ENCODE data around the gene CRY1. TPM values are rescaled to one million over a fixed set of nuclear protein-coding genes. Genes with fewer than 3 reads are reported as not detected.

Gene CRY1
- polyA plus RNA-seq (5.2 to 10.0 TPM (median 7.3 TPM) in 3 replicates), polyA minus RNA-seq (2.3 to 5.5 TPM (median 3.1 TPM) in 3 replicates)
- polyA plus RNA-seq (2011; ENCODE audit: low read depth), result 5.6 TPM
- 3.4 and 6.4 TPM in 2 replicates for polyA plus RNA-seq (2011; cell fraction: cytosol; rRNA removed)
- polyA plus RNA-seq (2011; cell fraction: nucleus; rRNA removed), result 7.1 and 15.3 TPM in 2 replicates
- polyA plus RNA-seq (2012; ENCODE audit: low replicate concordance), result 7.2 and 7.9 TPM in 2 replicates
- 10.2 TPM for polyA minus RNA-seq (2011; cell fraction: cytosol; rRNA and poly(A)+ RNA removed)
- polyA minus RNA-seq (2011; cell fraction: nucleus; rRNA and poly(A)+ RNA removed), result 7.9 and 8.1 TPM in 2 replicates

DNA sequence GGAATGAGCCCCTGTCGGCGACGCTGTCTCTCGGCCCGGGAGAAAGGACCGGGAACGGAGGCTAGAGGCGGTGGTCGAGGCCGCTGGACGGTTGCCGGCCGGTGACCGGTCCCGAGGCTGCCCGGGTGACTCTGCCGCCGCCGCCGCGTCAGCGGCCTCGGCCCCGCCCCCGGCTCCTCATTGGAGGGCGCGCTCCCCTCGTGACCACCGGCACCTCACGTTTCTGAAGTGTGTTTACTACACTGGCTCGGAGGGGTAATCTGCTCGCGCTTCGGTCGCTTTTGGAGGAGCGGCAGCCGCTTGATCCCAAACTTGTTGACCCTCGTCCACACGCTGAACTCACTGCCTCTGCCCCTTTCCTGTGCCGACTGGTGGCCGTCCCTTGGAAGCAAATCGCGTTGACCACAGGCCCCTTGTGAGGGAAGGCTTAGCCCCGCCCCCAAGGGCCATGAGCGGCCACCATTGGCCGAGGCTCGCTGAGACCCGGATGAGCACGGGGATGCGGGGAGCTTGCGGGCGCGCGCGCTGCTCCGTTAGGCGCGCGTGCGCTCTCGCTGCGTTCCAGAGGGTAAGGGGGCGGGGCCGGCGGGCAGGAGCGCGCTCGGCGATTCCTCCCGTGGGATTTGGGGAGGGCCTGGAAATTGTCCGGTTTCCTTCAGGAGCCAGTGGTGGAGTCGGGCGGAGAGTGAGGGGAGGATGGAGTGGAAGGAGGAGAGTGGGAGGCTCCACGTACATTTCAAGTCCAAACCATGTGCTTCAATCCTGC is at the start of gene CRY1:
Gene CRY1 (minus strand): TSS at position 133 of the 766 bp plus-strand sequence. CDS start 588 bp downstream, outside the sequence.
- peak; percentile 41 for FAIRE-seq
- TF ChIP-seq, protein P1, sequence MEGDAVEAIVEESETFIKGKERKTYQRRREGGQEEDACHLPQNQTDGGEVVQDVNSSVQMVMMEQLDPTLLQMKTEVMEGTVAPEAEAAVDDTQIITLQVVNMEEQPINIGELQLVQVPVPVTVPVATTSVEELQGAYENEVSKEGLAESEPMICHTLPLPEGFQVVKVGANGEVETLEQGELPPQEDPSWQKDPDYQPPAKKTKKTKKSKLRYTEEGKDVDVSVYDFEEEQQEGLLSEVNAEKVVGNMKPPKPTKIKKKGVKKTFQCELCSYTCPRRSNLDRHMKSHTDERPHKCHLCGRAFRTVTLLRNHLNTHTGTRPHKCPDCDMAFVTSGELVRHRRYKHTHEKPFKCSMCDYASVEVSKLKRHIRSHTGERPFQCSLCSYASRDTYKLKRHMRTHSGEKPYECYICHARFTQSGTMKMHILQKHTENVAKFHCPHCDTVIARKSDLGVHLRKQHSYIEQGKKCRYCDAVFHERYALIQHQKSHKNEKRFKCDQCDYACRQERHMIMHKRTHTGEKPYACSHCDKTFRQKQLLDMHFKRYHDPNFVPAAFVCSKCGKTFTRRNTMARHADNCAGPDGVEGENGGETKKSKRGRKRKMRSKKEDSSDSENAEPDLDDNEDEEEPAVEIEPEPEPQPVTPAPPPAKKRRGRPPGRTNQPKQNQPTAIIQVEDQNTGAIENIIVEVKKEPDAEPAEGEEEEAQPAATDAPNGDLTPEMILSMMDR (optimal IDR thresholded peaks at IDR 0.05 in 1 of 3, IDR thresholded peaks at IDR 0.05 in 1 of 3, conservative IDR thresholded peaks at IDR 0.05 in 1 of 3; ENCODE audit: extremely low read depth in 1 of 3, insufficient read depth in 2 of 3, low read length in 3 of 3), result no peak
- TF ChIP-seq EZH2 (IDR thresholded peaks at IDR 0.05; ENCODE audit: low read length), result no peak

DNA sequence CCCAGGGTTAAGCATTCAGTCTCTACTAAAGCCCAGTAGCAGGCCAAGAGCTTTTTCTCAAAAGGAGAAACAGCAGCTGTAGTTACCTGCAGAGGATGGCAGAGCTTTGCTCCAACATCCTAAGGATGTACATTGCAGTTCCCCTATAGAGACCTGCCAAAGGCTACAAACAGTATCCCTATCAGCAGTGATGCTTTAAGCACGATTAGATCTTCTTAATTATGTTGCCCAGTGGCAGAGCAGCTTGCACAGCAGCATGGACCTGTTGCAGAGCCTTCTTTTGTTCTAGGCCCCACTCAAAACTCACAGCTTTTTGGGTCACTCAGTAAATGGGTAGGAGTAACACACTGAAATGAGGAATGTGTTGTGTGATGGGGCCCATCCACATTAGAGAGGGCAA is 46.4 kb upstream of the CRY1 start:
- TF ChIP-seq, protein P1 (optimal IDR thresholded peaks at IDR 0.05 in 1 of 3, IDR thresholded peaks at IDR 0.05 in 1 of 3, conservative IDR thresholded peaks at IDR 0.05 in 1 of 3; ENCODE audit: extremely low read depth in 1 of 3, insufficient read depth in 2 of 3, low read length in 3 of 3), result no peak
- no peak for TF ChIP-seq EZH2 (IDR thresholded peaks at IDR 0.05; ENCODE audit: low read length)
- DNase-seq (ENCODE audit: low read depth, low spot score) (no peak), FAIRE-seq (no peak)
- H3K27ac ChIP-seq (ENCODE audit: control insufficient read depth, insufficient read depth, low read length), result no peak overlapping the region
- no peak overlapping the region for H2AFZ ChIP-seq (ENCODE audit: control insufficient read depth, low read length)
- dilution Hi-C loops (cut with MboI; ENCODE audit: extremely low pct_ligation_motif_present, low sequenced_read_pairs), result no loop called here
- H3K4me2 ChIP-seq (ENCODE audit: control insufficient read depth, extremely low read depth, insufficient read depth, low read depth, low read length), result no peak overlapping the region
- no peaks in the 10 kb centered on the region for H3K9me1 ChIP-seq (ENCODE audit: control insufficient read depth, extremely low read depth, insufficient read depth, low read length)
- H3K79me2 ChIP-seq (ENCODE audit: control insufficient read depth, insufficient read depth, low read length), result no peaks in the 10 kb centered on the region
- H3K27me3 ChIP-seq (ENCODE audit: control insufficient read depth, extremely low read depth, insufficient read depth, low read length), result no peaks in the 10 kb centered on the region
- H3K9me3 ChIP-seq (ENCODE audit: control insufficient read depth, low read depth, low read length), result no peaks in the 10 kb centered on the region
- H3K9ac ChIP-seq (ENCODE audit: control insufficient read depth, extremely low read depth, insufficient read depth, low read length), result no peak overlapping the region
- no peaks in the 10 kb centered on the region for H3K36me3 ChIP-seq (ENCODE audit: control insufficient read depth in 2 of 2, extremely low read depth in 1 of 2, insufficient read depth in 2 of 2, low read length in 2 of 2)
- no peaks in the 10 kb centered on the region for H4K20me1 ChIP-seq (ENCODE audit: control insufficient read depth, extremely low read depth, insufficient read depth, low read length)
- no peaks in the 10 kb centered on the region for H3K4me1 ChIP-seq (ENCODE audit: control insufficient read depth, extremely low read depth, insufficient read depth, low read length)
- H3K4me3 ChIP-seq (ENCODE audit: control insufficient read depth in 2 of 3, extremely low read depth in 1 of 3, insufficient read depth in 2 of 3, low read depth in 1 of 3, low read length in 3 of 3), result no peak overlapping the region

More for the DNA sequence above, at the start of gene CRY1:
- Histone ChIP-seq H3K4me1 (ENCODE audit: control insufficient read depth, extremely low read depth, insufficient read depth, low read length) (peaks cover 22% of the 10 kb centered on the region), H4K20me1 (ENCODE audit: control insufficient read depth, extremely low read depth, insufficient read depth, low read length) (no peaks in the 10 kb centered on the region), H3K9ac (ENCODE audit: control insufficient read depth, extremely low read depth, insufficient read depth, low read length) (peak within 1 kb of the TSS; percentile 95), H3K27ac (ENCODE audit: control insufficient read depth, insufficient read depth, low read length) (peak within 1 kb of the TSS; percentile 98), H3K27me3 (ENCODE audit: control insufficient read depth, extremely low read depth, insufficient read depth, low read length) (no peaks in the 10 kb centered on the region), H3K4me2 (ENCODE audit: control insufficient read depth, extremely low read depth, insufficient read depth, low read depth, low read length) (peak within 1 kb of the TSS; percentile 100), H3K79me2 (ENCODE audit: control insufficient read depth, insufficient read depth, low read length) (peaks cover 6% of the 10 kb centered on the region), H3K9me1 (ENCODE audit: control insufficient read depth, extremely low read depth, insufficient read depth, low read length) (no peaks in the 10 kb centered on the region), H3K4me3 (ENCODE audit: control insufficient read depth in 2 of 3, extremely low read depth in 1 of 3, insufficient read depth in 2 of 3, low read depth in 1 of 3, low read length in 3 of 3) (peak within 1 kb of the TSS; percentile 81 to 92 (median 90)), H3K9me3 (ENCODE audit: control insufficient read depth, low read depth, low read length) (no peaks in the 10 kb centered on the region), H3K36me3 (ENCODE audit: control insufficient read depth in 2 of 2, extremely low read depth in 1 of 2, insufficient read depth in 2 of 2, low read length in 2 of 2) (no peaks in the 10 kb centered on the region), H2AFZ (ENCODE audit: control insufficient read depth, low read length) (peak within 1 kb of the TSS; percentile 100)
- peak; percentile 53 for DNase-seq (ENCODE audit: low read depth, low spot score)
- dilution Hi-C loops (cut with MboI; ENCODE audit: extremely low pct_ligation_motif_present, low sequenced_read_pairs), result no loop called here
